Kidney epithelial cell (primary cell): ENCODE measurements around the gene KRTAP16-1. TPM values are rescaled to one million over a fixed set of nuclear protein-coding genes. Genes with fewer than 3 reads are reported as not detected.
"Not testable (repeated sequence)": the region's sequence is repeated elsewhere in the genome, so short reads cannot be mapped to it uniquely, and the experiment has no call there.

Experiments
- DNase-seq: peaks from one replicate; pipeline ENCODE4 v3.0.0-alpha.2; 2010; ENCODE audit warnings: low read depth
- H3K27me3 ChIP-seq: 2 replicates; pipeline ENCODE4 v1.6.0; 2011; ENCODE audit warnings: low read length; ENCODE audit not compliant: control insufficient read depth, insufficient read depth
- H3K36me3 ChIP-seq: 2 replicates; pipeline ENCODE4 v1.5.1; 2011; ENCODE audit warnings: low read length; ENCODE audit not compliant: control insufficient read depth, insufficient read depth
- H3K4me3 ChIP-seq: 2 replicates; pipeline ENCODE4 v1.5.1; 2011; ENCODE audit warnings: low read depth, mild to moderate bottlenecking, control low read depth, low read length
- CTCF ChIP-seq: IDR thresholded peaks from 2 replicates; pipeline ENCODE4 v1.5.1; 2011; ENCODE audit warnings: mild to moderate bottlenecking, moderate library complexity, low read length, control low read depth, inconsistent platforms; ENCODE audit not compliant: insufficient read depth, poor library complexity, severe bottlenecking
- total RNA-seq: library from RNA; depleted of rRNA; stranded (reverse); fragments of >200 nt; gene quantifications from 2 replicates; pipeline ENCODE4 v1.2.3, GENCODE V29; 2015

The KRTAP16-1 gene
- total RNA-seq, 1 donor from 2014 or later, result not detected

GRCh38 chr17:41296846-41297245 is 12.3 kb downstream of the KRTAP16-1 start:
- DNase-seq, result no peak
- H3K27me3 ChIP-seq, result no peaks in the 10 kb centered on the region
- no peak overlapping the region for H3K4me3 ChIP-seq
- no peak for TF ChIP-seq CTCF
- H3K36me3 ChIP-seq, result no peaks in the 10 kb centered on the region

GRCh38 chr17:41294016-41294415 is 15.1 kb downstream of the KRTAP16-1 start:
- DNase-seq, result no peak
- H3K36me3 ChIP-seq, result no peaks in the 10 kb centered on the region
- no peaks in the 10 kb centered on the region for H3K27me3 ChIP-seq
- H3K4me3 ChIP-seq, result no peak overlapping the region
- no peak for TF ChIP-seq CTCF

GRCh38 chr17:41287050-41287449 is 22.1 kb downstream of the KRTAP16-1 start:
- no peak for DNase-seq
- H3K27me3 ChIP-seq, result no peaks in the 10 kb centered on the region
- H3K4me3 ChIP-seq, result no peak overlapping the region
- no peaks in the 10 kb centered on the region for H3K36me3 ChIP-seq
- no peak for TF ChIP-seq CTCF

GRCh38 chr17:41284546-41284945 is 24.6 kb downstream of the KRTAP16-1 start:
- no peak overlapping the region for H3K4me3 ChIP-seq
- H3K36me3 ChIP-seq, result no peaks in the 10 kb centered on the region
- H3K27me3 ChIP-seq, result no peaks in the 10 kb centered on the region
- DNase-seq, result no peak
- TF ChIP-seq CTCF, result no peak

GRCh38 chr17:41284043-41284442 is 25.1 kb downstream of the KRTAP16-1 start:
- Histone ChIP-seq H3K4me3 (no peak overlapping the region), H3K27me3 (no peaks in the 10 kb centered on the region), H3K36me3 (no peaks in the 10 kb centered on the region)
- TF ChIP-seq CTCF, result no peak
- no peak for DNase-seq

- Histone ChIP-seq H3K4me3 (no peak overlapping the region), H3K36me3 (no peaks in the 10 kb centered on the region), H3K27me3 (no peaks in the 10 kb centered on the region)
- TF ChIP-seq CTCF, result no peak
- DNase-seq, result peak; percentile 19
These were observed 30.7 kb downstream of the KRTAP16-1 start for GRCh38 chr17:41278176-41278955.

- not testable (repeated sequence) for H3K4me3 ChIP-seq, H3K27me3 ChIP-seq, H3K36me3 ChIP-seq, DNase-seq
These were observed 33.4 kb downstream of the KRTAP16-1 start, which contains the start of gene KRTAP9-7 for GRCh38 chr17:41275648-41276190. Gene KRTAP9-7 (plus strand): TSS chr17:41275698. CDS start chr17:41275698, 0 bp downstream.
